WI38 (cell line): Measurements from ENCODE around the gene SOX3.

ENCODE experiments used
- H3K4me3 ChIP-seq: 2 replicates; pipeline ENCODE4 v1.5.1; 2011; ENCODE audit warnings: low read depth, mild to moderate bottlenecking, control low read depth, low read length
- TF ChIP-seq, protein P1 (sequence below): IDR thresholded peaks from 2 replicates; pipeline ENCODE4 v1.5.1; 2012; ENCODE audit warnings: low read depth, mild to moderate bottlenecking, control low read depth, low read length

Gene SOX3

DNA sequence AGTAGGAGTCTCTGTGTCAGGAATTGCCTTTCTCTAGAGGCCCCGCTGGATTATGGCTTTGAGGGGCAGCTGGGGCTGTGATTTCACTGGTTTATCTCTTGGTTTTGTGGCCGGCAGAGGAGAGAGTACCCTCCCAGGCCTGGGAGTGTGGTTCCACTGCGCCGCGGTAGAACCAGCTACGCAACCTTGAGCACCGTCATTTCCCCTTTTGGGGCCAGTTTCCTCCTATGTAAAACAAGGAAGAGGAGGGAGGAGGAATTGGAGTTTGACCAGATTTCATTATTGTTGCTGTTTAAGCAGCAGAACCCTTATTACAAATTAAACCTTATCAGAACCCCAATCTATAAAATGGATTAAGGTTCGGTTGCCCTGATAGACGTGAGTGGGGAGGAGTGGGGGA lies 4.4 kb downstream of the SOX3 start:
- TF ChIP-seq, protein P1, sequence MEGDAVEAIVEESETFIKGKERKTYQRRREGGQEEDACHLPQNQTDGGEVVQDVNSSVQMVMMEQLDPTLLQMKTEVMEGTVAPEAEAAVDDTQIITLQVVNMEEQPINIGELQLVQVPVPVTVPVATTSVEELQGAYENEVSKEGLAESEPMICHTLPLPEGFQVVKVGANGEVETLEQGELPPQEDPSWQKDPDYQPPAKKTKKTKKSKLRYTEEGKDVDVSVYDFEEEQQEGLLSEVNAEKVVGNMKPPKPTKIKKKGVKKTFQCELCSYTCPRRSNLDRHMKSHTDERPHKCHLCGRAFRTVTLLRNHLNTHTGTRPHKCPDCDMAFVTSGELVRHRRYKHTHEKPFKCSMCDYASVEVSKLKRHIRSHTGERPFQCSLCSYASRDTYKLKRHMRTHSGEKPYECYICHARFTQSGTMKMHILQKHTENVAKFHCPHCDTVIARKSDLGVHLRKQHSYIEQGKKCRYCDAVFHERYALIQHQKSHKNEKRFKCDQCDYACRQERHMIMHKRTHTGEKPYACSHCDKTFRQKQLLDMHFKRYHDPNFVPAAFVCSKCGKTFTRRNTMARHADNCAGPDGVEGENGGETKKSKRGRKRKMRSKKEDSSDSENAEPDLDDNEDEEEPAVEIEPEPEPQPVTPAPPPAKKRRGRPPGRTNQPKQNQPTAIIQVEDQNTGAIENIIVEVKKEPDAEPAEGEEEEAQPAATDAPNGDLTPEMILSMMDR = no peak
- H3K4me3 ChIP-seq = no peak overlapping the region

DNA sequence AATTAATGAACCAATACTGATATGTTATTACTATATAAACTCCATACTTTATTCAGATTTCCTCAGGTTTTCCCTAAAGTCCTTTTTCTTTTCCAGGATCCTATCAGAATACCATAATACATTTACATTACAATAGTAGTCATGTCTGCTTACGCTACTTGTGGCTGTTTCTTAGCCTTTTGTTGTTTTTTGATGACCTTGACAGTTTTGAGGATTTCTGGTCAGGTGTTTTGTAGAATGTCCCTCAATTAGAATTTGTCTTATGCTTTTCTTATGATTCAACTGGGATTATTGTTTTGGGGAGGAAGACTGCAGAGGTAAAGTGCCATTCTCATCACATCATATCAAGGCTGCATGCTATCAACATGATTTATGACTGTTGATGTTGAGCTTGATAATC lies 9.1 kb downstream of the SOX3 start:
- H3K4me3 ChIP-seq = no peak overlapping the region
- TF ChIP-seq, protein P1 = no peak

DNA sequence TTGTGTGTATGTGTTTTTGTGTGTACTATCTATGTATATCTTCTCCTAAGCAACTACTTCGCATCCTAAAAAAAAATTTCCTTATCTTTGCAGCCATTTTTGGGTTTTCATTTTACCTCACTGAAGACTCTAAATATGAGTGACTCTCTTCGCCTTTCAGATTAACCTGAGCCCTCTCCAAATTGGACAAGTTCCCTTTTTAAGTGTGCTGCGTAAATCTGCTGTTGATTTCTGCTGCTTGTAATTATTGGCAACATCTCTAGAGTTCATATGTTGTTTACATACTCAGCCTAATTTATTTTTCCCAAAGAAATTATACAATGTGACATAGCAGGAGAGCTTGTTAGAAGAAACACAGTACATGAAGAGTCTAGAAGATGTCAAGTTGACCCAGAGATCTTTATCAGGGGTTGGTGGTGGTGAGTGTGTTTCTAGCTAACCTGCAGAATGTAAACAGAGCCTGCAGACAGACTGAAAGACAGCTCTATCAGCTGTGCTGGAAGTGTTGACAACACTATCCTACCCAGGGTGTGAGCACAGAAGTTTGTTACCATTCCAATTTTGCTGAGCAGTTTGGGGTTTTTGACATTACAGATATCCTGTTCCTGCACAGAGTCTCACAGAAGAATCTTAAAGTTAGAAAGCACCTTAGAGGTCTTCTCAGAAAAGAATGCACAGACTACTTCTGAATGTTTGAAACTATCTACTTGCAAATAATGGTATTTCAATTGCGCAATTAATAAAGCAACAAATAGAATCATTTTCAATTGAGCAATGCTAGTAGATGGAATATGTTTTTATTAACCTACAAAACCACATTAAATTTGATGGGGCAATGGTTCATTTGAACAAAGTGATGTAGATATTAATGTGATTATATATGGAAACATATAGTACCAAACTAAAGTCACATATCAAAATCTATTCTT lies 12.5 kb downstream of the SOX3 start:
- TF ChIP-seq, protein P1 = no peak
- H3K4me3 ChIP-seq = no peak overlapping the region

DNA sequence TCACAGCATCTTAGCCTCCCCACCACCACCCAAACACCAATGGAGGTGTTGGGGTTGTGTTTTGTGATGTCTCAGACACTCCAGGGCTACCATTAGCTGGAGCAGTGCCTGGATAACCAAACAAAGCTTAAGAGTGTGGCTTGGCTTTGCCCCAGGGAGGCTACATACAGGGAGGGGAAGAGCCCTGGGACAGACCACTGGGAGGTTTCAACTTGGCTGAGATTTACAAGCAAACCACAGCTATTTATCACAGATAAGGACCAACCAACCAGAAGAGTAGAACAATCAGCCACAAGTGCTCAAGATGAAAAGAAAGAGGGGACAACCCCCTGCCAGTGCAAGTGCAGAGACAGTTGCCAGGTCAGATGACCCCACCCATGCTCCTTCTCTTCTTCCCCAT lies 24.1 kb downstream of the SOX3 start:
- no peak overlapping the region for H3K4me3 ChIP-seq
- TF ChIP-seq, protein P1 = no peak

DNA sequence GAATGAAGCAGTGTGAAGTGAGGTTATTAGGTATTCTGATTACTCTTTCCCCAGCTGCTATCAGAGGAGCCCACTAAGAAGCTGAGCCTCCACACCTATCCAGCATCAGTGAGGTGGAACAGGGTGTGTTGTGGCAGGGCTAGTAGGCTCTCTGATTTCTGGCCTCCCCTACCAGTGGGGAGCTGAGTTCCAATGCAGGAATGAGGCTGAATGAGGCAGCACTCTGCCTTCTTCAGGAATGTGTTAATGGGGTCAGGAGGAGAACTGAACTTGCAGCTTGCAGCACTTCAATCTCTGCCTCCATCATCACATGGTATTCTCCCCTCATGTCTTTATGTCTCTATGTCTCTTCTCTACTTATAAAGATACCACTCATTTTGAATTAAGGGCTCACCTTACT lies 26.9 kb downstream of the SOX3 start:
- H3K4me3 ChIP-seq = no peak overlapping the region
- TF ChIP-seq, protein P1 = no peak

DNA sequence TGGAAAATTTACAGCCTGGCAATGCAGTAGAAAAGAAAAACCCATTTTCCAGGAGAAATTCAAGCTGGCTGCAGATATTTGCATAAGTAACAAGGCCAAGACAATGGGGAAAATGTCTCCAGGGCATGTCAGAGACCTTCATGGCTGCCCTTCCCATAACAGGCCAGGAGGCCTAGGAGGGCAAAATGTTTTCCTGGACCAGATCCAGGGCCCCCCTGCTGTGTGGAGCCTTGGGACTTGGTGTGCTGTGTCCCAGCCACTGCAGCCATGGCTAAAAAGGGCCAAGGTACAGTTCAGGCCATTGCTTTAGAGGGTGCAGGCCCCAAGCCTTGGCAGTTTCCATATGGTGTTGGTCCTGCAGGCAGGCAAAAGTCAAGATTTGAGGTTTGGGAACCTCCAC lies 29.8 kb downstream of the SOX3 start:
- no peak overlapping the region for H3K4me3 ChIP-seq
- TF ChIP-seq, protein P1 = no peak

DNA sequence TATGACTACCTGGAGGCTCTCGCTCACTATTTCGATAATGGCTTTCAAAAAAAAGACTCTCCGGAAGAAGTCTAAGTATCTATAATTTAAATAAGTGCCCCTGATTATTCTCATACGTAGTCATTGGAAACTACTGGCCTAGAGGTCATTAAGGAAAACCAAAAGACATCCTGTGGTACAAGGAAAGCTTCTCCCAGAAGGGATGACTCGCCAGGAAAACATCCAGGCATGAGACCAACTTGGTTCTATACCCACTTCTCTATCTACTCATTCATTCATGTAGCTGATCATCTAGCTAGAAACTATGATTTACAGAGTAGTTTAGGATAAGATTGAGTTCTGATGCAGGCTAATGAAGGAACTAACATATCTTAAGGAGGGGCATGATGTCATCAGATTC lies 37.7 kb downstream of the SOX3 start:
- TF ChIP-seq, protein P1 = no peak

More for the DNA sequence above, 37.7 kb downstream of the SOX3 start:
- H3K4me3 ChIP-seq = no peak overlapping the region
